Mesothelial cell of epicardium (in vitro differentiated cells): ENCODE data around the gene NOTCH2. TPM values are rescaled to one million over a fixed set of nuclear protein-coding genes. Genes with fewer than 3 reads are reported as not detected.
A peak's percentile ranks its signal among the peaks of the same experiment; 100 is the strongest.

Experiments
- DNase-seq, 2 experiments: peaks; one replicate each; pipeline ENCODE4 v3.0.0; 2021; ENCODE audit warnings: low spot score in 2 of 2; ENCODE audit not compliant: unreplicated experiment in 2 of 2
- H3K27ac Mint-ChIP-seq: 2 replicates; pipeline ENCODE4 v1.8.0; 2021; ENCODE audit warnings: mixed read lengths
- H3K27me3 Mint-ChIP-seq: 2 replicates; pipeline ENCODE4 v1.8.0; 2021; ENCODE audit warnings: low read depth, mixed read lengths
- H3K36me3 Mint-ChIP-seq: 2 replicates; pipeline ENCODE4 v1.8.0; 2021; ENCODE audit warnings: mixed read lengths
- H3K4me1 Mint-ChIP-seq: 2 replicates; pipeline ENCODE4 v1.8.0; 2021; ENCODE audit warnings: mixed read lengths
- H3K4me3 Mint-ChIP-seq: 2 replicates; pipeline ENCODE4 v1.8.0; 2021; ENCODE audit warnings: mild to moderate bottlenecking, moderate library complexity, mixed read lengths
- H3K9me3 Mint-ChIP-seq: 2 replicates; pipeline ENCODE4 v1.8.0; 2021; ENCODE audit warnings: mixed read lengths
- CTCF ChIP-seq: fragments of 200-600 bp; sonication (generic); IDR thresholded peaks from one replicate; pipeline ENCODE4 v1.5.0; 2021; ENCODE audit warnings: antibody characterized with exemption; ENCODE audit not compliant: unreplicated experiment
- total RNA-seq: library from RNA; stranded (reverse); gene quantifications from 3 replicates; pipeline ENCODE4 v1.2.1, GENCODE V29; 2021

NOTCH2 gene
- total RNA-seq, 1 donor from 2014 or later = 292 TPM

GRCh38 chr1:119871881-119872280, 197.6 kb downstream of the NOTCH2 start:
- Mint-ChIP-seq H3K27me3 (no peaks in the 10 kb centered on the region), H3K9me3 (no peaks in the 10 kb centered on the region), H3K36me3 (no peaks in the 10 kb centered on the region), H3K4me1 (peaks cover 54% of the 10 kb centered on the region), H3K27ac (peak overlapping the region; percentile 59), H3K4me3 (no peak overlapping the region)
- DNase-seq = no peak
- TF ChIP-seq CTCF = no peak

- Mint-ChIP-seq H3K4me3 (peak overlapping the region; percentile 7), H3K9me3 (no peaks in the 10 kb centered on the region), H3K27me3 (no peaks in the 10 kb centered on the region), H3K4me1 (peaks cover 59% of the 10 kb centered on the region), H3K36me3 (no peaks in the 10 kb centered on the region), H3K27ac (peak overlapping the region; percentile 90)
- DNase-seq = peak; percentile 64 to 96
- TF ChIP-seq CTCF = peak; percentile 74
These were observed 198.4 kb downstream of the NOTCH2 start for GRCh38 chr1:119870917-119871596.

- no peak for TF ChIP-seq CTCF
- Mint-ChIP-seq H3K4me3 (no peak overlapping the region), H3K36me3 (no peaks in the 10 kb centered on the region), H3K9me3 (no peaks in the 10 kb centered on the region), H3K27ac (peak overlapping the region; percentile 20), H3K27me3 (peaks cover 5% of the 10 kb centered on the region), H3K4me1 (peaks cover 64% of the 10 kb centered on the region)
- no peak for DNase-seq
These were observed 199.5 kb downstream of the NOTCH2 start for GRCh38 chr1:119869995-119870394.

GRCh38 chr1:119868176-119868575, 201.3 kb downstream of the NOTCH2 start:
- no peak for TF ChIP-seq CTCF
- Mint-ChIP-seq H3K9me3 (no peaks in the 10 kb centered on the region), H3K27ac (no peak overlapping the region), H3K4me1 (peaks cover 48% of the 10 kb centered on the region), H3K27me3 (peaks cover 9% of the 10 kb centered on the region), H3K36me3 (no peaks in the 10 kb centered on the region), H3K4me3 (no peak overlapping the region)
- DNase-seq = no peak

- H3K27ac Mint-ChIP-seq = no peak overlapping the region
- no peak overlapping the region for H3K4me3 Mint-ChIP-seq
- peaks cover 42% of the 10 kb centered on the region for H3K4me1 Mint-ChIP-seq
- no peak for DNase-seq
- TF ChIP-seq CTCF = no peak
- H3K27me3 Mint-ChIP-seq = peaks cover 16% of the 10 kb centered on the region
- no peaks in the 10 kb centered on the region for H3K36me3 Mint-ChIP-seq
- no peaks in the 10 kb centered on the region for H3K9me3 Mint-ChIP-seq
These were observed 203.0 kb downstream of the NOTCH2 start for GRCh38 chr1:119866451-119866850.
